ENCODE results near the gene EXOC6B. TPM values are rescaled to one million over a fixed set of nuclear protein-coding genes. Genes with fewer than 3 reads are reported as not detected.

Gene EXOC6B
- polyA plus RNA-seq, 1 donor from 2014 or later, result 3.2 TPM

GRCh38 chr2:72143441-72144273, 682.2 kb downstream of the EXOC6B start:
- Mint-ChIP-seq H3K36me3 (peaks cover 3% of the 10 kb centered on the region), H3K27me3 (peaks cover 40% of the 10 kb centered on the region), H3K27ac (peak overlapping the region in 1 of 3 donors; percentile 53), H3K9me3 (peaks cover 0 to 7% (median 0%) of the 10 kb centered on the region in 3 donors), H3K4me1 (peaks cover 6 to 11% (median 8%) of the 10 kb centered on the region in 3 donors), H3K4me3 (peak overlapping the region in 3 of 4 donors; percentile 12 to 71 (median 39))

GRCh38 chr2:72142570-72143440, 683.0 kb downstream of the EXOC6B start:
- Mint-ChIP-seq H3K4me1 (peaks cover 5 to 6% (median 6%) of the 10 kb centered on the region in 3 donors), H3K27me3 (peaks cover 34% of the 10 kb centered on the region), H3K4me3 (no peak overlapping the region), H3K27ac (no peak overlapping the region), H3K36me3 (peaks cover 3% of the 10 kb centered on the region), H3K9me3 (peaks cover 0 to 5% (median 0%) of the 10 kb centered on the region in 3 donors)

- Mint-ChIP-seq H3K27ac (no peak overlapping the region), H3K36me3 (peaks cover 3% of the 10 kb centered on the region), H3K9me3 (peaks cover 0 to 5% (median 0%) of the 10 kb centered on the region in 3 donors), H3K4me3 (peak overlapping the region in 1 of 4 donors; percentile 27), H3K27me3 (peaks cover 33% of the 10 kb centered on the region), H3K4me1 (peaks cover 5 to 6% (median 6%) of the 10 kb centered on the region in 3 donors)
Measured at GRCh38 chr2:72141881-72142451, 683.9 kb downstream of the EXOC6B start.

GRCh38 chr2:72141032-72141645, 684.7 kb downstream of the EXOC6B start:
- H3K4me3 Mint-ChIP-seq, result no peak overlapping the region
- H3K36me3 Mint-ChIP-seq, result no peaks in the 10 kb centered on the region
- H3K27ac Mint-ChIP-seq, result no peak overlapping the region
- peaks cover 0 to 3% (median 0%) of the 10 kb centered on the region in 3 donors for H3K9me3 Mint-ChIP-seq
- H3K27me3 Mint-ChIP-seq, result peaks cover 24% of the 10 kb centered on the region
- peaks cover 0 to 2% (median 2%) of the 10 kb centered on the region in 3 donors for H3K4me1 Mint-ChIP-seq

GRCh38 chr2:72140621-72140960, 685.2 kb downstream of the EXOC6B start:
- Mint-ChIP-seq H3K27me3 (peaks cover 19% of the 10 kb centered on the region), H3K27ac (no peak overlapping the region), H3K4me3 (no peak overlapping the region), H3K36me3 (no peaks in the 10 kb centered on the region), H3K4me1 (peaks cover 0 to 2% (median 2%) of the 10 kb centered on the region in 3 donors), H3K9me3 (peaks cover 0 to 3% (median 0%) of the 10 kb centered on the region in 3 donors)

- H3K36me3 Mint-ChIP-seq, result no peaks in the 10 kb centered on the region
- peaks cover 0 to 2% (median under 1%) of the 10 kb centered on the region in 3 donors for H3K4me1 Mint-ChIP-seq
- no peak overlapping the region for H3K27ac Mint-ChIP-seq
- H3K27me3 Mint-ChIP-seq, result peaks cover 15% of the 10 kb centered on the region
- no peak overlapping the region for H3K4me3 Mint-ChIP-seq
- H3K9me3 Mint-ChIP-seq, result peaks cover 0 to 3% (median 0%) of the 10 kb centered on the region in 3 donors
Measured at GRCh38 chr2:72139874-72140620, 685.8 kb downstream of the EXOC6B start.

GRCh38 chr2:72139471-72139873, 686.4 kb downstream of the EXOC6B start:
- Mint-ChIP-seq H3K4me1 (peaks cover 0 to 2% (median 0%) of the 10 kb centered on the region in 3 donors), H3K27me3 (peaks cover 14% of the 10 kb centered on the region), H3K36me3 (no peaks in the 10 kb centered on the region)

GRCh38 chr2:72138921-72139381, 686.9 kb downstream of the EXOC6B start:
- Mint-ChIP-seq H3K27ac (no peak overlapping the region), H3K4me1 (peaks cover 0 to 2% (median 0%) of the 10 kb centered on the region in 3 donors), H3K9me3 (peaks cover 0 to 3% (median 0%) of the 10 kb centered on the region in 3 donors), H3K27me3 (peaks cover 11% of the 10 kb centered on the region), H3K4me3 (no peak overlapping the region), H3K36me3 (no peaks in the 10 kb centered on the region)

More at GRCh38 chr2:72139471-72139873, 686.4 kb downstream of the EXOC6B start:
- Mint-ChIP-seq H3K27ac (no peak overlapping the region), H3K9me3 (peaks cover 0 to 3% (median 0%) of the 10 kb centered on the region in 3 donors), H3K4me3 (no peak overlapping the region)

- Mint-ChIP-seq H3K27me3 (peaks cover 5% of the 10 kb centered on the region), H3K4me3 (no peak overlapping the region), H3K27ac (no peak overlapping the region), H3K9me3 (peaks cover 0 to 3% (median 0%) of the 10 kb centered on the region in 3 donors), H3K4me1 (peaks cover 0 to 2% (median 0%) of the 10 kb centered on the region in 3 donors), H3K36me3 (no peaks in the 10 kb centered on the region)
Measured at GRCh38 chr2:72138011-72138881, 687.6 kb downstream of the EXOC6B start.

GRCh38 chr2:72137498-72138010, 688.3 kb downstream of the EXOC6B start:
- H3K36me3 Mint-ChIP-seq, result no peaks in the 10 kb centered on the region
- H3K27ac Mint-ChIP-seq, result peak overlapping the region in 1 of 3 donors; percentile 67
- H3K9me3 Mint-ChIP-seq, result peaks cover 0 to 3% (median 0%) of the 10 kb centered on the region in 3 donors
- peaks cover 5% of the 10 kb centered on the region for H3K27me3 Mint-ChIP-seq
- H3K4me3 Mint-ChIP-seq, result no peak overlapping the region
- peaks cover 0 to 2% (median 0%) of the 10 kb centered on the region in 3 donors for H3K4me1 Mint-ChIP-seq

- H3K4me1 Mint-ChIP-seq, result no peaks in the 10 kb centered on the region
- H3K27ac Mint-ChIP-seq, result peak overlapping the region in 1 of 3 donors; percentile 67
- no peaks in the 10 kb centered on the region for H3K9me3 Mint-ChIP-seq
- peaks cover 2% of the 10 kb centered on the region for H3K27me3 Mint-ChIP-seq
- no peak overlapping the region for H3K4me3 Mint-ChIP-seq
- H3K36me3 Mint-ChIP-seq, result no peaks in the 10 kb centered on the region
Measured at GRCh38 chr2:72136933-72137497, 688.8 kb downstream of the EXOC6B start.

GRCh38 chr2:72136331-72136730, 689.5 kb downstream of the EXOC6B start:
- no peak overlapping the region for H3K27ac Mint-ChIP-seq
- no peak overlapping the region for H3K4me3 Mint-ChIP-seq
- no peaks in the 10 kb centered on the region for H3K36me3 Mint-ChIP-seq
- no peaks in the 10 kb centered on the region for H3K4me1 Mint-ChIP-seq
- H3K27me3 Mint-ChIP-seq, result peaks cover 3% of the 10 kb centered on the region
- no peaks in the 10 kb centered on the region for H3K9me3 Mint-ChIP-seq

All from IgD-negative memory B cell (primary cell).